K562 (cell line): ENCODE data around the gene SLC6A9. TPM values are rescaled to one million over a fixed set of nuclear protein-coding genes. Genes with fewer than 3 reads are reported as not detected.

Experiments
- CHD7 ChIP-seq: fragments of 200-600 bp; sonication (generic); IDR thresholded peaks from one replicate; pipeline ENCODE4 v1.6.1; 2012; ENCODE audit warnings: mild to moderate bottlenecking, low read depth, low read length, inconsistent platforms
- NFYB ChIP-seq: IDR thresholded peaks from 2 replicates; pipeline ENCODE4 v1.6.1; 2011; ENCODE audit warnings: mild to moderate bottlenecking, moderate library complexity; ENCODE audit not compliant: insufficient read length; ENCODE audit errors: extremely low read depth
- RBM17 ChIP-seq: fragments of 200-400 bp; formaldehyde crosslinking; IDR thresholded peaks from 2 replicates; pipeline ENCODE4 v1.6.1; 2017; ENCODE audit warnings: low read depth, mild to moderate bottlenecking, low read length, borderline replicate concordance
- REST ChIP-seq, 2 experiments: fragments of 450-650 bp; formaldehyde crosslinking in 1 of 2; IDR thresholded peaks; 2 replicates each; pipeline versions ENCODE4 v1.4.0 to v1.6.1; 2014 to 2020; ENCODE audit warnings: mild to moderate bottlenecking in 2 of 2, borderline replicate concordance in 1 of 2, low read depth in 1 of 2
- ZNF175 ChIP-seq: fragments of 200-800 bp; sonication (Bioruptor generic); IDR thresholded peaks from 2 replicates; pipeline ENCODE4 v1.6.1; 2016; ENCODE audit warnings: low read depth, mild to moderate bottlenecking, missing genetic modification characterization, missing compliant biosample characterization
- polyA plus RNA-seq, 8 experiments: library from polyadenylated mRNA; depleted of rRNA in 4 of 8; stranded (reverse) in 5 of 8; unstranded in 3 of 8; fragments of >200 nt; fragmentation: Nextera tagmentation in 2 of 8; fragmentation: Illumina TruSeq in 1 of 8; extraction: Ambion mirVana in 2 of 8; extraction: Trizol in 1 of 8; gene quantifications; 2 replicates each; pipeline versions ENCODE4 v1.2.1 to v1.2.3, GENCODE V29; 2011 to 2014; ENCODE audit warnings: inconsistent platforms in 1 of 8, missing spikeins in 1 of 8
- total RNA-seq, 7 experiments: library from RNA; depleted of rRNA in 6 of 7; stranded (reverse); fragments of >200 nt in 6 of 7; fragmentation: Illumina TruSeq in 2 of 7; extraction: Trizol in 2 of 7; gene quantifications; 2 replicates each; pipeline versions ENCODE4 v1.2.1 to v1.2.3, GENCODE V29; 2011 to 2021; ENCODE audit warnings: low replicate concordance in 1 of 7

Gene SLC6A9
- total and polyA plus RNA-seq, 9 of the 15 experiments (the other 6 are each of a cell fraction or from before 2014, with no cell fraction given), result 0.17 to 18.7 (median 2.9) TPM

GRCh38 chr1:44031252-44032169 is at the start of gene SLC6A9 (continued):
- TF ChIP-seq CHD7 (no peak), ZNF175 (CRISPR knock-in tag) (no peak), RBM17 (no peak), NFYB (no peak), REST (IDR thresholded peaks at IDR 0.05; ENCODE audit: borderline replicate concordance) (no peak), REST (CRISPR knock-in tag; IDR thresholded peaks at IDR 0.05; ENCODE audit: low read depth) (no peak)
